GM12878 (cell line): Measurements from ENCODE around the gene BIN1. TPM values are rescaled to one million over a fixed set of nuclear protein-coding genes. Genes with fewer than 3 reads are reported as not detected.

Experiments used
- ATAC-seq: fragments of 200-7000 bp; cut with Tn5 transposase; 3 replicates; pipeline ENCODE4 v1.9.1; 2020; ENCODE audit warnings: mild to moderate bottlenecking, moderate library complexity
- BruUV-seq: library from RNA; stranded (reverse); fragments of 400-500 nt; replicated peaks from 2 replicates; lab custom pipeline; 2021; lab: Mats Ljungman, UMichigan
- CTCF ChIA-PET: fragments of 300-600 bp; sonication (Branson Sonifier 250); formaldehyde crosslinking; extraction: SDS; loops from one replicate; lab custom pipeline; 2021; ENCODE audit warnings: inconsistent platforms; lab: Yijun Ruan, JAX
- POLR2A ChIA-PET: fragments of 350-600 bp; formaldehyde crosslinking; extraction: SDS; loops from one replicate; lab custom pipeline; 2021; ENCODE audit warnings: inconsistent platforms; lab: Charles Lee
- RAD21 ChIA-PET: fragments of 300-600 bp; sonication (Branson Sonifier 250); formaldehyde crosslinking; loops from one replicate; lab custom pipeline; 2023; ENCODE audit warnings: antibody characterized with exemption; ENCODE audit not compliant: unreplicated experiment; lab: Charles Lee
- SMC1A ChIA-PET: fragments of 300-600 bp; sonication (Branson Sonifier 250); formaldehyde crosslinking; loops from one replicate; lab custom pipeline; 2023; ENCODE audit not compliant: unreplicated experiment, uncharacterized antibody; lab: Charles Lee
- DNase-seq: peaks from one replicate; pipeline ENCODE4 v3.0.0-alpha.2; 2011; ENCODE audit warnings: low read depth, low spot score
- FAIRE-seq: peaks from 3 replicates; lab custom pipeline; 2011; peaks lifted over from hg19 to GRCh38; lab: Jason Lieb, UNC
- H2AFZ ChIP-seq: 2 replicates; pipeline ENCODE4 v1.6.0; 2011; ENCODE audit warnings: low read depth, low read length, control low read depth; ENCODE audit not compliant: control insufficient read depth
- H3K27ac ChIP-seq: 2 replicates; pipeline ENCODE4 v1.5.1; 2011; ENCODE audit warnings: control low read depth; ENCODE audit not compliant: control insufficient read depth, insufficient read depth
- H3K27me3 ChIP-seq, 2 experiments: replicated peaks in 1 of 2; 2 replicates each; pipeline versions ENCODE4 v1.6.0 to v1.6.1; 2011; ENCODE audit warnings: low read length in 1 of 2; ENCODE audit not compliant: control insufficient read depth in 2 of 2, insufficient read depth in 2 of 2
- H3K36me3 ChIP-seq, 2 experiments: 2 replicates each; pipeline ENCODE4 v1.5.1; 2011; ENCODE audit warnings: low read length in 1 of 2; ENCODE audit not compliant: control insufficient read depth in 2 of 2, insufficient read depth in 2 of 2
- H3K4me1 ChIP-seq: 2 replicates; pipeline ENCODE4 v1.6.1; 2011; ENCODE audit warnings: mild to moderate bottlenecking, low read length, moderate library complexity, mixed read lengths; ENCODE audit not compliant: control insufficient read depth, insufficient read depth
- H3K4me2 ChIP-seq: 2 replicates; pipeline ENCODE4 v1.6.0; 2011; ENCODE audit warnings: control low read depth; ENCODE audit not compliant: control insufficient read depth, insufficient read depth
- H3K4me3 ChIP-seq: fragments of 200-600 bp; sonication (generic); 2 replicates; pipeline ENCODE4 v1.5.1; 2016
- H3K79me2 ChIP-seq: 2 replicates; pipeline ENCODE4 v1.6.0; 2011; ENCODE audit warnings: low read length; ENCODE audit not compliant: control insufficient read depth, insufficient read depth
- H3K9ac ChIP-seq: 2 replicates; pipeline ENCODE4 v1.8.0; 2011; ENCODE audit warnings: low read length, control low read depth, mixed read lengths; ENCODE audit not compliant: control insufficient read depth, insufficient read depth
- H3K9me3 ChIP-seq: replicated peaks from 3 replicates; pipeline ENCODE4 v1.5.1; 2011; ENCODE audit warnings: mild to moderate bottlenecking, low read length; ENCODE audit not compliant: control insufficient read depth, insufficient read depth
- H4K20me1 ChIP-seq: 2 replicates; pipeline ENCODE4 v1.6.0; 2011; ENCODE audit not compliant: control insufficient read depth, insufficient read depth
- CHD2 ChIP-seq: IDR thresholded peaks from 2 replicates; pipeline ENCODE4 v1.6.1; 2011; ENCODE audit warnings: low read depth, low read length, improper control_type of control experiment, borderline replicate concordance
- EP300 ChIP-seq, 2 experiments: fragments of 150-350 bp in 1 of 2; IDR thresholded peaks; 2 replicates each; pipeline ENCODE4 v1.6.1; 2011 to 2012; ENCODE audit warnings: low read depth in 2 of 2, low read length in 2 of 2, borderline replicate concordance in 1 of 2, improper control_type of control experiment in 1 of 2, inconsistent platforms in 1 of 2; ENCODE audit not compliant: control insufficient read depth in 1 of 2
- KAT2A ChIP-seq: conservative IDR thresholded peaks from 2 replicates; pipeline ENCODE4 v1.6.1; 2011; ENCODE audit warnings: low read depth, low read length; ENCODE audit not compliant: control insufficient read depth
- MXI1 ChIP-seq: fragments of 150-350 bp; IDR thresholded peaks from 2 replicates; pipeline ENCODE4 v1.6.1; 2011; ENCODE audit warnings: low read depth, mild to moderate bottlenecking, inconsistent platforms, low read length, improper control_type of control experiment
- NFYA ChIP-seq: IDR thresholded peaks from 2 replicates; pipeline ENCODE4 v1.6.1; 2011; ENCODE audit warnings: low read depth, mild to moderate bottlenecking, low read length, improper control_type of control experiment, borderline replicate concordance
- POU2F2 ChIP-seq: IDR thresholded peaks from 3 replicates; pipeline ENCODE4 v1.6.1; 2011; ENCODE audit warnings: low read depth, mild to moderate bottlenecking, low read length, borderline replicate concordance
- SRF ChIP-seq, 2 experiments: IDR thresholded peaks; 2 replicates each; pipeline ENCODE4 v1.6.1; 2011; ENCODE audit warnings: low read depth in 2 of 2, low read length in 2 of 2, mild to moderate bottlenecking in 1 of 2, moderate library complexity in 1 of 2
- WGBS: methylation state at CpG from one replicate; pipeline ENCODE4 v1.1.6; 2016; ENCODE audit warnings: low lambda C conversion rate; ENCODE audit not compliant: insufficient replicate concordance, insufficient coverage; ENCODE audit errors: missing lambda C conversion rate; 5-methylcytosine and 5-hydroxymethylcytosine counted together
- in situ Hi-C: fragments of 300-500 bp; cut with MboI; formaldehyde crosslinking; loops from 9 replicates; pipeline ENCODE4 v1.14.3; 2018; ENCODE audit warnings: mixed read lengths
- intact Hi-C: fragments of 100-400 bp; cut with micrococcal nuclease; formaldehyde crosslinking; loops from one replicate; pipeline ENCODE4 v1.14.2; 2022; ENCODE audit not compliant: unreplicated experiment
- polyA plus RNA-seq, 11 experiments: library from polyadenylated mRNA; depleted of rRNA in 4 of 11; unstranded in 6 of 11; stranded (reverse) in 5 of 11; fragments of >200 nt; fragmentation: Nextera tagmentation in 4 of 11; fragmentation: Illumina TruSeq in 1 of 11; extraction: Ambion mirVana in 4 of 11; extraction: Trizol in 1 of 11; gene quantifications; 1 replicate in 1 of 11; 2 replicates in 10 of 11; pipeline versions ENCODE4 v1.2.1 to v1.2.3, GENCODE V29; 2011 to 2016; ENCODE audit warnings: inconsistent platforms in 2 of 11, missing spikeins in 2 of 11, low read depth in 1 of 11
- total RNA-seq, 4 experiments: library from RNA; depleted of rRNA in 3 of 4; stranded (reverse); fragments of >200 nt in 3 of 4; fragmentation: Illumina TruSeq in 1 of 4; extraction: Trizol in 1 of 4; gene quantifications; 2 replicates each; pipeline versions ENCODE4 v1.2.1 to v1.2.3, GENCODE V29; 2013 to 2021
- TF ChIP-seq, protein P1 (sequence below): fragments of 450-650 bp; IDR thresholded peaks from 2 replicates; pipeline ENCODE4 v1.6.1; 2017; ENCODE audit warnings: mild to moderate bottlenecking, moderate library complexity

BIN1 gene
- total and polyA plus RNA-seq, 10 of the 15 experiments (the other 5 are each of a cell fraction or from before 2014, with no cell fraction given), result 0.32 to 21.3 (median 11.2) TPM

DNA sequence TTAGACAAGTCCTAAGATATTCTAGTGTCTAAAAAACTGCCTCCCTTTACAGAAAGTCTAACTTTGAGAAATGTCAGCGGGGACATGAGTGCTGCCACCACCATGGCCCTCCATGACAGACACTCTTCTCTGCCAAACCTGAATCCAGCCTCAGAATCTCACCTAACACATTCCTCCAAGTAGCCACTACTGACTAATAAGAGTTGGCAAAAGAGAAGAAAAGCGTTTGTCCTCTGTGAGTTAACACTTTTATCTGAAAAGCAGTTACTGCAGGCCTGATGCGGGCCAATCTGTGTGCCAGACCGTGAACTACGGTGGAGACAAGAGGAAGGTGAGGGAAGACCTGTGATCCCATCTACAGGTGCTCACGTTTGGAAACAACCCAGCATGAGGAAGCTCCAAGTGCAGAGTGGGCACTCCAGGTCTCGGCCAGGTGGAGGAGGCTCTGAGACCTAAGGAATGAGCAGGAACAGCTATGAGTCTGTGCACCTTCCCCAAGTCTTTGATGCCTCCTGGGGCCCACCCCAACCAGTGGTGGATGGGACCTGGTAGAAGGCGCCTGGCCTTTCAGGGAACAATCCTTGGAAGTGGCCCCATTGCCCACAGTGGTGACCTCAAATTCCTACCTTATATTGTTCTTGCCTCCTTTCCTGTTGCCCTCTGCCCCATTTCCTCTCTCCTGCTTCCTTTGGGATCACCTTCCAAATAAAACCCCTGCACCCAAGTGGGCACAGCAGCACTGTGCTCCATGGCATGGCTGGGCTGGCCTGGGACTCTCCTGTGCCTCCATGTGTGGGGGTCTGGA lies 91.6 kb downstream of the BIN1 start (continued):
- TF ChIP-seq, protein P1, sequence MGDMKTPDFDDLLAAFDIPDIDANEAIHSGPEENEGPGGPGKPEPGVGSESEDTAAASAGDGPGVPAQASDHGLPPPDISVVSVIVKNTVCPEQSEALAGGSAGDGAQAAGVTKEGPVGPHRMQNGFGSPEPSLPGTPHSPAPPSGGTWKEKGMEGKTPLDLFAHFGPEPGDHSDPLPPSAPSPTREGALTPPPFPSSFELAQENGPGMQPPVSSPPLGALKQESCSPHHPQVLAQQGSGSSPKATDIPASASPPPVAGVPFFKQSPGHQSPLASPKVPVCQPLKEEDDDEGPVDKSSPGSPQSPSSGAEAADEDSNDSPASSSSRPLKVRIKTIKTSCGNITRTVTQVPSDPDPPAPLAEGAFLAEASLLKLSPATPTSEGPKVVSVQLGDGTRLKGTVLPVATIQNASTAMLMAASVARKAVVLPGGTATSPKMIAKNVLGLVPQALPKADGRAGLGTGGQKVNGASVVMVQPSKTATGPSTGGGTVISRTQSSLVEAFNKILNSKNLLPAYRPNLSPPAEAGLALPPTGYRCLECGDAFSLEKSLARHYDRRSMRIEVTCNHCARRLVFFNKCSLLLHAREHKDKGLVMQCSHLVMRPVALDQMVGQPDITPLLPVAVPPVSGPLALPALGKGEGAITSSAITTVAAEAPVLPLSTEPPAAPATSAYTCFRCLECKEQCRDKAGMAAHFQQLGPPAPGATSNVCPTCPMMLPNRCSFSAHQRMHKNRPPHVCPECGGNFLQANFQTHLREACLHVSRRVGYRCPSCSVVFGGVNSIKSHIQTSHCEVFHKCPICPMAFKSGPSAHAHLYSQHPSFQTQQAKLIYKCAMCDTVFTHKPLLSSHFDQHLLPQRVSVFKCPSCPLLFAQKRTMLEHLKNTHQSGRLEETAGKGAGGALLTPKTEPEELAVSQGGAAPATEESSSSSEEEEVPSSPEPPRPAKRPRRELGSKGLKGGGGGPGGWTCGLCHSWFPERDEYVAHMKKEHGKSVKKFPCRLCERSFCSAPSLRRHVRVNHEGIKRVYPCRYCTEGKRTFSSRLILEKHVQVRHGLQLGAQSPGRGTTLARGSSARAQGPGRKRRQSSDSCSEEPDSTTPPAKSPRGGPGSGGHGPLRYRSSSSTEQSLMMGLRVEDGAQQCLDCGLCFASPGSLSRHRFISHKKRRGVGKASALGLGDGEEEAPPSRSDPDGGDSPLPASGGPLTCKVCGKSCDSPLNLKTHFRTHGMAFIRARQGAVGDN, result no peak
- TF ChIP-seq NFYA (no peak), CHD2 (no peak), MXI1 (no peak)
- TF ChIP-seq, all 136 proteins: peak for 0

DNA sequence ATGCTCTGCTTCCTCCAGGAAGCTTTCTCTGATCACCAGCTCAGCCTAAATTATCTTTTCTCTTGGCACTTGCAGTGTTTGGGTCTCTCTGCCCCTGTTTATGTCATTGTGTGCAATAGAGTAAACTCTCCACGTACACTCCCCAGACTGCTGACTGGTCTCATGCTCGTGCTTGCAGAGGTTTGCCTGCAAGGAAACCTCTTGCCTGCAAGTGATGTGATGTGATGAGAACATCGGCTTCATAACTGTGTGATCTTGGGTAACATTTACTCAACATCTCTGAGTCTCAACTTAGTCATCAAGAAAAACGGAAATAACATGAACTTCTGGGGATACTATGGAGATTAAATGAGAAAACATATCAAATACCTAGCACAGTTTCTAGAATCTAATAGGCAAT lies 92.3 kb downstream of the BIN1 start:
- DNase-seq (no peak), FAIRE-seq (no peak), ATAC-seq (no peak)
- Histone ChIP-seq H3K27me3 (peaks cover 0 to 2% of the 10 kb centered on the region in 2 experiments; a peak in 2 of 4 replicates), H3K79me2 (no peaks in the 10 kb centered on the region), H3K4me1 (no peaks in the 10 kb centered on the region), H4K20me1 (no peaks in the 10 kb centered on the region), H3K36me3 (no peaks in the 10 kb centered on the region), H3K9ac (no peak overlapping the region), H3K27ac (no peak overlapping the region), H3K4me3 (no peak overlapping the region), H2AFZ (no peak overlapping the region), H3K4me2 (no peak overlapping the region), H3K9me3 (no peaks in the 10 kb centered on the region)
- POLR2A ChIA-PET, result no interaction called here
- CTCF ChIA-PET, result no interaction called here
- RAD21 ChIA-PET, result no interaction called here
- intact Hi-C loops (no loop called here), in situ Hi-C loops (no loop called here)
- WGBS, result 19% methylated on average over 4 of the region's 4 CpGs
- TF ChIP-seq KAT2A (no peak), POU2F2 (no peak), SRF (IDR thresholded peaks at IDR 0.05; ENCODE audit: low read depth in 2 of 2, low read length in 2 of 2) (no peak), EP300 (IDR thresholded peaks at IDR 0.05; ENCODE audit: borderline replicate concordance in 1 of 2, control insufficient read depth in 1 of 2, low read depth in 2 of 2, low read length in 2 of 2) (no peak)
- BruUV-seq, result no TSS peak
- SMC1A ChIA-PET, result no interaction called here
